EL (cell line): Measurements from ENCODE around the gene CPA4.

Experiments
- DNase-seq: peaks from one replicate; pipeline ENCODE4 v3.0.0-alpha.2; 2016

Gene CPA4

GRCh38 chr7:130346177-130346905, 53.4 kb downstream of the CPA4 start:
- DNase-seq: no peak

DNA sequence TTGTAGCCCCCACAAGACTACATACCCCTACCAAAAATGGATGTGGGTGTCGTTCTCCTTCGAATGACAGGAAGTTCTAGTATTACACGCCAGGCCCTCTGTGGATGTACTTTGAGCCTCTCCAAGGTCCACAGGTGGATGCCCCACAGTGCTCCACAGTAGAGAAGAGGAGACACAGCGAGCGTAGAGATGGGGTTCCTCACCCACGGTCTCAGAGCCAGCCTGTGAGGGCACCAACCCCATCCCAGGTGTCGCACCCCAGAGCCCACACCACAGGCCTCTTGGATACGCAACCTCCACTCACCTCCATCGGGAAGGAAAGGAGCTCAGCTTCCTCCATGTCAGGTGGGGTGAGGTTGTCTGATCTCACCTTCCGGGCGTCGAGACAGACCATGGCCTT, 54.0 kb downstream of the CPA4 start:
- no peak for DNase-seq

DNA sequence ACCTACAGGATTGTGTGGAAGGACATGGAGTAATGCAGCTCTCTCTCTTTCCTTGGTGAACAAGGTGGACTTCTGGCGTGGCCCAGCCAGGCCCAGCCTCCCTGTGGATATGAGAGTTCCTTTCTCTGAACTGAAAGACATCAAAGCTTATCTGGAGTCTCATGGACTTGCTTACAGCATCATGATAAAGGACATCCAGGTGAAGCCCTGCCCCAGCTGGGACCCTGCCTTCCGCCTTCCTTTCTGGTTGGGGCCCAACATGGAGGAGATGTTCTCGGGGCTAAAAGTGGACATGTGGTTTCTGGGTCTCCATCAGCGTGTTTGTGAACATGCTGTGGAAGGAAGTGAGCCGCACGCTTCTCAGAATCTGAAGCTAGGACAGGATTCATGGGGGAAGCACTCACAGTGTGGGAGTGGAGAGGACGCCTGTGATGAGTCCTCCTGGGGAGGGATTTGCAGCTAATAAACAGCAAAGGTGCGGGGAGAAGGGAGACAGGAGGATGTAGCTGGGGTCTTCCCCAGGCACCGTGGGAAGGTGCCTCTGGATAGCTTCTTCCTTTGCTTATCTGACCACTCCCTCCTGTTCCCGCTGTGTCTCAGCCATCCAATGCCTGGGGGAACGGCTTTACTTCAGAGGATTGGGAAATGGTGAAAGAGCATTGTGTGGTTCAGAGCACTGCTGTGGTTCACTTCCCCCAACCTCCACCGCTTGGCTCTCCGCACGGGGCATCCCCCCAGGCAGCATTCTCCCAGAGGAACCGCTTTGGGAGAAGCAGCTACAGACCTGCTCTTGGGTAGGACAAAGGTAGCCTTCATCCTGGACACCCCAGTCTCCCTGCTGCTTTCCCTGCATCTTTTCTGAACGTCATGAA, 57.2 kb downstream of the CPA4 start:
- DNase-seq: peak; percentile 39

- DNase-seq: no peak
These were observed 58.2 kb downstream of the CPA4 start for GRCh38 chr7:130350945-130351790.

- no peak for DNase-seq
These were observed 58.8 kb downstream of the CPA4 start for GRCh38 chr7:130351791-130352090.

GRCh38 chr7:130352194-130353074, 59.5 kb downstream of the CPA4 start:
- DNase-seq: peak; percentile 70

- no peak for DNase-seq
These were observed 60.2 kb downstream of the CPA4 start for GRCh38 chr7:130353196-130353595.

GRCh38 chr7:130356121-130356875, 63.3 kb downstream of the CPA4 start:
- peak; percentile 99 for DNase-seq

- DNase-seq: peak; percentile 83
These were observed 64.1 kb downstream of the CPA4 start for GRCh38 chr7:130356876-130357611.

DNA sequence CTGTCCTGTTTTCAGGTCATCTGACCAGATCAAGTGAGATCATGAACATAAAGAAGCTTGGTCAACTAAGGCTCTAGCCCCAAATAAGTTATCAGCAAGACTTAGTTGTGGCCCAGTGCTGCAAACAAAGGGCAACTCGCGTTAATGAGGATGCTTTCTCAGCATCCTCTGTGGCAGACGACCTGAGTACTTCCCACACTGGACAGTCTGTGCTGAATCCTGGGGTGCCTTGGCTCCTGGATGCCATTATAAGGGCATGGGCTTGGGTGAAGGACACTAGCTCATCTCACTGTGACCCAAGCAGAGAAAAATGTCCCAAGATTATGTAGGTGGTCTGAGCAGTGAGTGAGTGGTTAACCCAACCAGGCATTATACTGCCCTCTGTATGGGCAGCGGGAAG, 65.5 kb downstream of the CPA4 start:
- DNase-seq: no peak

DNA sequence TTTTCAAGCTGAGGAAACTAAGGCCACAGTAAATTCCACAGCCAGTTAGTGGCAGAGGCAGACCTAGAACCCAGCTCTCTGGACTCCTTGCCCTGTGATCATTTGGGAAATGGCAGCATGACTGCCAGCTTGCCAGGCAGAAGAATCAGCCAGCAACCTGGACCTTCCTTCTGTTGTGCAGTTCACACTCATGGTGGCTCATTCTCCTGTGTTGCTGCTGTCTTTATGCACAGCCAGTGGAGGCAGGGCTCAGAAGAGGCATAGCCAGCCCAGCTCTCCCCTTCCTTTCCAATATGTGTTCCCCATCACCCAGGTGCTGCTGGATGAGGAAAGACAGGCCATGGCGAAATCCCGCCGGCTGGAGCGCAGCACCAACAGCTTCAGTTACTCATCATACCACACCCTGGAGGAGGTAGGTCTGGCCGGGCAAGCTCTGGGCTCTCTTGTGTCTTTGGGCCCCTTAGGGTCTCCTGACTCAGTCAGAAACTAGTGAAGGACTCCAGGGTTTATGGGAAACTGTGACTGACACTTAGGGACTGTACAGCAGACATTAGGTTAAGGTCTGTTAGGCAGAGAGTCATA, 66.4 kb downstream of the CPA4 start:
- DNase-seq: no peak

- DNase-seq: no peak
These were observed 67.6 kb downstream of the CPA4 start for GRCh38 chr7:130360518-130360917.

GRCh38 chr7:130361681-130362080, 68.7 kb downstream of the CPA4 start:
- no peak for DNase-seq

- DNase-seq: no peak
These were observed 69.4 kb downstream of the CPA4 start for GRCh38 chr7:130362251-130362816.

GRCh38 chr7:130363026-130363847, 70.3 kb downstream of the CPA4 start:
- DNase-seq: peak; percentile 98

GRCh38 chr7:130364451-130364850, 71.5 kb downstream of the CPA4 start:
- DNase-seq: no peak

DNA sequence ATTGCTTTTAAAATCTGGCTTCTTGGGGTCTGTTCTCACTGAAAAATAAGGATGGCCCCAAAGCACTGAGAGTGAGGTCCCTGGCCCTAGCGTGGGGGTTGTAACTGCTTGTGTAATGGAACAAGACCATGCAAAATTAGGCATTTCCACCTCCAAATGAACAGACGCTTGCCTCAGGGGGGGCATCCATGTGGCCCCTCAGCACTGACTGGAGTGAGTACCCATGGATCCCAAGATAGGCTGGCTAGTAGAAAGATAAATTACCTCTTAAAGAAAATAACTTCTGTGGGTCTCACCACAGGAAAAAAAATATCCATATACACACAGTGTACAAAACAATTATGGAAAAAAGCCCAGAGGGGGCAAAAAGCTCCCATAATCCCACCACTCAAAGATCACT, 72.1 kb downstream of the CPA4 start:
- no peak for DNase-seq

GRCh38 chr7:130365511-130366441, 72.8 kb downstream of the CPA4 start:
- peak; percentile 88 for DNase-seq
